Hematopoietic multipotent progenitor cell treated with erythropoietin and hydrocortisone succinate and interleukin-3 and kit ligand, for 17 days (in vitro differentiated cells): ENCODE results near the gene PPOX.

Experiments
- DNase-seq: peaks from one replicate; pipeline ENCODE4 v3.0.0-alpha.2; 2015; ENCODE audit warnings: low spot score

The PPOX gene

GRCh38 chr1:161198194-161198896, 32.1 kb downstream of the PPOX start:
- DNase-seq, result no peak

DNA sequence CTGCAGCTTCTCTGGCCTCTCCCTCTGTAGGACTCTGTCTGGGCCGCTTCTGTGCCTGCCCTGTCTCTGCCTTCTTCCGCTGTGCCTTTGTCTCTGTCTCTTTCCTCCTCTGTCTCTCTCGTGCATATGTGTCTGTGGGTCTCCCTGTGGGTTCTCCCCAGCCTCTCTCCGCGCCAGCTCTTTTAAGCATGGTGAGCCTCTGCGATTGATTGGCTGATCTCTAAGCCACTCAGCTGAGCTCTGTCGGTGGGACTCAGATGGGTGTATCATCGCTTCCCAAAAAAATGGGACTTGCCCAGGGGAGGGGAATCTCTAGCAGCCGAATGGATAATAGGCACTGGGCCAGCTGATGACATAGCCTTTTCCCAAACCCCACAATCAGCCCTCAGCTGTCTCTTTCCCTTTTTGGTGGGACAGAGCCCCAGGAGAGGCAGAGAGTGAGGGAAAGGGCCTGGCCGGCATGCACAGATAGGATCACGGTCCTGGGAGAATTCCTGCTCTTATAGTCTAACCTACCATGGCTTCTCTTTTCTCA, 32.7 kb downstream of the PPOX start, which contains the start of gene ADAMTS4:
Gene ADAMTS4, minus strand, starts transcription at position 158 of the 535 bp plus-strand sequence. CDS start 427 bp downstream, outside the sequence.
- DNase-seq, result no peak

DNA sequence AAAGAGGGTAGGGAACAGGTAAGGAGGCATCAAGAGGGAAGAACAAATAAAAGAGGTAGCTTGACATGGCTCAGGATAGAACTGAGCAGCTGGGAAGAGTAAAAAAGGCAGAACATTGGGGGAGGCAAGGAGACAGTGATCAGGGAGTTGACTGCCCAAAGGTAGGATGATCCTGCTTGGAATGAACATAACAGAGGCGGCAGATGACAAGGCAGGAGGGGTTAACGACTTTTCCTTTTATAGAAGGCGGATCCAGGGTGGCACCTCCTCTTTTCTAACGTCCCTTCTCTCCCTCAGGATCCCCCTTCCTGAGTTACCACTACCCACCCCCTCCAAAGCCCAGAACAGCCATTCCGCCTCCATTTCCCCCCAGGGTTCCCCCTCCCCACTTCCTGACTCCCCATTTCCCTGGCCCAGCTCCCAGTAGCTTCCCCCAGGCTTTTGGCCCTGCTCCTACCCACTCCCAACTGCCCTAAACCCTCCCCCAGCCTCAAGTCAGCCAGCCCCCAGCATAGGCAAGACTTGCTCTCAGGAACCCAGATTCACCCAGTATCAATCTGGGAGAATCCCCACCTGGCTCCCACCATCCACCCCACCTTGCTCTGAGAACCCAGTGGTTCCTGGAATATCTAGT, 33.4 kb downstream of the PPOX start:
- DNase-seq, result no peak

- no peak for DNase-seq
Observed at GRCh38 chr1:161200421-161200991, 34.3 kb downstream of the PPOX start.

DNA sequence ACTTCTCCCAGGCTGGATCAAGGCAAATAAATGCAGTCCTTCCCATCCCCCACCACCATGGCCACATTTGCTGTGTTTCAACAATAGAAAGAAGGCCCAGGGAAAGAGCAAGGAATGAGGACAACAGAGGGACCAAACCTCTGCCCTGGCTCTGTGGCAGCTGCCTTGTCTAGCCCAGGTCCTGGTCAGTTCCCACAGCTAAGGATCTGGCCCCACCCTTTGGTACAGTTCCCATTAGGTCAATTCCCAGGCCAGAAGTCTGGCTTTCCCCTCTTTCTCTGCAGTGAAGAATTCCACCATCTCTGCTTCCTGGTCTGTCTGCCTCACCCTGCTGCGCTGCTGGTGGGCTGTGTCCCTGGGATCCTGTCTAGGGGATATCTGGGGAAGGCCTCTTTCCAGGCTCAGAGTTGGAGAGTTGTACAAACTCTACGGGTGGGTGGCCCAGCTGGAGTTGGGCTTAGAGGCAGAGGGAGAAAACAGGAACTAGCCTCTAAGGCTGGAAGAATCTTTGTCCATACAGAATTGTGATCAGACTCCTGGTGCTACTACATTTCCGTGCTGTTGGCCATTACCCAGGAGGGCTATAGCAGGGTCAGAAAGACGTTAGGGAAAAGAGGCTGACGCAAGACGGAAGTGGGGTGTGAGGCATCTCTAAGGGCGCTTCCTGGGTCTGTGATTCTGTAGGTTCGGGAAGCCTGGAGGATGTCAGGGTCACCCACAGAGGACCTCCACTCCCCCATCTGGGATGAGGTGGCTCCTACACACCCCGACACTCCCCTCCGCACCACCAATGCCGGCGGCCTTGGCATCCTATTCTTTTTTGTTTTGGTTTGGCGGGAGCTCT, 35.0 kb downstream of the PPOX start:
- DNase-seq, result no peak

DNA sequence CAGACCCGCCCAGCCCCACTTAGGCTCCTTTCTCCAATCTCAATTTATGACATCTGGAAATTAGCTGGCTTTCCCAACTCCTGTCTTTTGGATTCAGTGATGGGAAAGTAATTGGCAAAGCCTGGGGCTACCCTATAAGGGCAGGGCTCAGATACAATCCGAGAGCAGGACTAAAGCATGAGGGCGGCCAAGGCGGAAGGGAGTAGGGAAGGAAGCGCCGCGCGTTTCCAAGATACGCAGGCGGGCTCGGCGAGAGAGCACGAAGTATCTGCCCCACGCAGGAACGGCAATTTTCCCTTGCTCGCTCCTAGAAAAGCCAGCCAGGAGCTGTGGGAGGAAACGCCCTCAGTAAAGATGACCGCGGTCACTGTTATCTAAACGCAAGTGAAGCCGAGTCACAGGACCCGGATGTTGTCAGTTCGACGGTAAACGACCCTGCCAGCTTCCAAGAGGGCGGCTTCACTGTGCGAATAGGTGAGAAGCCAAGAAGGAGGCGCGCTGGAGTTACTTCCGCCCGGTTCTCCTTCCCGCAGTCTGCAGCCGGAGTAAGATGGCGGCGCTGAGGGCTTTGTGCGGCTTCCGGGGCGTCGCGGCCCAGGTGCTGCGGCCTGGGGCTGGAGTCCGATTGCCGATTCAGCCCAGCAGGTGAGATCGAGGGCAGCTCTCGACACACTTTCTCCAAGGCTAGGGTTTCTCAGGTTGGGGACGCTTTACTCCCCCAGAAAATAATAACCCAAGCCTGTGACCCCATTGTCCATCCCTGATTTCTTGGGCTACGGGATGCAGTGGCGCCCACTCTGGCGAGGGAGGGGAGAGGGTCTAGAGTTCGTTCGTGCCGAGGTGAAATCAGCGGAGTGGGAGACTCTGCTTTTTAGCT, 35.8 kb downstream of the PPOX start, which contains the start of gene NDUFS2:
Gene NDUFS2, plus strand, starts transcription at position 532 of the 877 bp plus-strand sequence. Its CDS starts 19 bp downstream, at position 551.
- peak; percentile 99 for DNase-seq

DNA sequence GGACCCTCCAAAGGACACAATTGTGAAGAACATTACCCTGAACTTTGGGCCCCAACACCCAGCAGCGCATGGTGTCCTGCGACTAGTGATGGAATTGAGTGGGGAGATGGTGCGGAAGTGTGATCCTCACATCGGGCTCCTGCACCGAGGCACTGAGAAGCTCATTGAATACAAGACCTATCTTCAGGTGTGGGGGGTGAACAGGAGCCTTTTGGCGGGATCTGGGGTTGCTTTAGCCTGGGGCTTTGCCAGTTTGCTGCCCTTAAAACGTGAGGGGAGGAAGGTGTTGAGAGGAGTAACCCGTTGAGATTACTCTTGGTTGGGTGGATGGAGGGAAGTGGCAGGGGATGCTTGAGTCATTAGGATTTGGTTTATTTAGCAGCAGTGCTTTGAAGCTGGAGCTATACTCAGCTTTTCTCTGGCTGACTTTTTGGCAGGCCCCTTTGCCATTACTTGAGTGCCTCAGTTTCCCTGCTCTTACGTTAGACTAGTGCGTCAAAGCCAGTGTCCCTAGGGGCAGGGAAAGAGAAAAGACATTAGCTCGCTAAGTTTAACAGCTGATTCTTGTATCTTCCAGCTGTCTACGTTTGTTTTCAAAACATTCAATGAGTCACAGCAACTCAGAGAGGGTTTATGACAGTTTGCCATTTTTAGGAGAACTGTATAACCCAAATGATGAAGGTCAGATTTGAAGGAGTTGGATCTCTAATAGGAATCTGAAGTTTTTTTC, 40.4 kb downstream of the PPOX start:
- no peak for DNase-seq

DNA sequence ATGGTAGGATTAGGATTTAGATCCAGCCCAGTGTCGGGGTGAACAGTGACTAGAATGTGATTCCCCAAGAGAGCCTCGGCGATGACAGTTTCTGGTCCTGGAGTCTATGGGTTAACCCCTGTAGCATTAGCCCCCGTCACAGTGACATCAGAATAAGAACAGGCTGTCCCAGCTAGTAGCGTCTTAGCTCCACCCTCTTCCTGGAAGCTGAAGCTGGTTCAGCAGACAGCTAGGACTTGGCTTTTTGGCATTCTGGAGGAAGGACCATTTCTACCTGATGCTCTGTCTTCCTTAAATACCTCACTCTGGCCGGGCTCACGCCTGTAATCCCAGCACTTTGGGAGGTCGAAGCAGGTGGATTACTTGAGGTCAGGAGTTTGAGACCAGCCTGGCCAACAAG, 40.9 kb downstream of the PPOX start:
- no peak for DNase-seq

DNA sequence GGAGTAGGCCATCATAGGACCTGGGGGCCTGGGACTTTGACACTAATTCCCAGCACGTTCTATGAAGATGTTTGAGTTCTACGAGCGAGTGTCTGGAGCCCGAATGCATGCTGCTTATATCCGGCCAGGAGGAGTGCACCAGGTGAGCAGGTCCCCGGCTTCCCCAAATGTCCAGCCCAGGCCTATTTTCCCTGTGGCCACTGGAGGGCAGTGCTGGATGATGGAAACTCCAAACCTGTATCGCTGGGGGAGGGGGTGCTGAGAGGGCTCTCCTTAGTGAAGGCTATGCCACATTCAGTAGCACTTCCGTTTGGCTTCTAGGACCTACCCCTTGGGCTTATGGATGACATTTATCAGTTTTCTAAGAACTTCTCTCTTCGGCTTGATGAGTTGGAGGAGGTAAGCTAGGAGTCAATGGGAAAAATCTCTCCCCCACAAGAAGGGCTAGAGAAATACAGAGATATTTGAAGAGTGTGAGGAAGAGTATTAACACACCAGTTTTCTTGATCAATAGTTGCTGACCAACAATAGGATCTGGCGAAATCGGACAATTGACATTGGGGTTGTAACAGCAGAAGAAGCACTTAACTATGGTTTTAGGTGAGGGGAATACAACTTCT, 43.7 kb downstream of the PPOX start:
- peak; percentile 72 for DNase-seq

- DNase-seq, result no peak
Observed at GRCh38 chr1:161214369-161214768, 48.1 kb downstream of the PPOX start.

DNA sequence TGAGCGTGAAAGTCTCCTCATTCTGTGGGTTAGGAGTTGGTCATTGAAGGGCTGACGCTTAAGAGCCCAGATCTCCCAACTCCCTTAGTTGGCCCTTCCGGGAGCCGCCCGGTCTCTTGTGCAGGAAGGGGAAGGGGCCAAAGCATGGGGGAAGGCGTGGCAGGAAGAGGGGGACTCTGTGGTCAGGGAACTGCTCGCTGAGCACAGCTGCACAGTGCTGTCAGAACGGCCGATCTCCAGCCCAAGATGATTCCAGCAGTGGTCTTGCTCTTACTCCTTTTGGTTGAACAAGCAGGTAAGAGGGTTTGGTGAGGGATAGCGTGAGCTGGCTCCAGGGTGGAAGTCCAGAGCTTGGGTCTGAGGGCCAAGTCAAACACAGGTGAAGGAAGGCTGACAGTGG, 48.9 kb downstream of the PPOX start, which contains the start of gene FCER1G:
Gene FCER1G, plus strand, starts transcription at position 220 of the 400 bp plus-strand sequence. Its CDS starts 27 bp downstream, at position 247.
- DNase-seq, result no peak

GRCh38 chr1:161216945-161217712, 50.9 kb downstream of the PPOX start:
- no peak for DNase-seq

- DNase-seq, result no peak
Observed at GRCh38 chr1:161217831-161218230, 51.6 kb downstream of the PPOX start.

- no peak for DNase-seq
Observed at GRCh38 chr1:161218301-161219077, 52.3 kb downstream of the PPOX start.

- no peak for DNase-seq
Observed at GRCh38 chr1:161219078-161219892, 53.1 kb downstream of the PPOX start.

DNA sequence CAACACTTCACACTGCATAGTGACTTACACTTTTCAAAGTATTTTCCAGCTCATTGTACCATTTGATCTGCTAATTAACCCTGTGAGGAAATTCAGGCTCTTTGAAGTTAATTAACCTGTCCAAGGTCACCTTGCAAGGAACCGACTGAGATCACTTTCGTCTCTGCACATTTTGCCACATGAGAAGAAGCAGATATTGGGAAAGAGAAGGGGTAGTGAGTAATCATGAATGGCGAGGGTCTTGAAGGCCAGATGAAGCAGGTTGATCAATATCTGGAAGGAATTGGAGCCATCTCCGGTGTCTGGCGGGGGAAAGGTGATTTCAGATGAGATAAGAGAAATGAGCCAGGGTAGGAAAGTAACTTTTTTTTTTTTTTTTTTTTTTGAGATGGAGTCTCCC, 53.8 kb downstream of the PPOX start:
- DNase-seq, result no peak
